HG03469 (cell line): ENCODE results near the gene KCNK1.

Experiments
- ATAC-seq: cut with Tn5 transposase; IDR thresholded peaks from one replicate; pipeline ENCODE4 v1.9.1; 2021; ENCODE audit warnings: mild to moderate bottlenecking, moderate library complexity, moderate number of reproducible peaks; ENCODE audit not compliant: unreplicated experiment

Gene KCNK1

GRCh38 chr1:233613252-233614172 is at the start of gene KCNK1:
Gene KCNK1, plus strand, starts transcription at chr1:233614106. Its CDS starts 66 bp downstream, at chr1:233614172.
- ATAC-seq: no peak

- no peak for ATAC-seq
These were observed 48.6 kb upstream of the KCNK1 start for GRCh38 chr1:233565313-233565712.

GRCh38 chr1:233566886-233567285 is 47.0 kb upstream of the KCNK1 start:
- ATAC-seq: no peak

- ATAC-seq: no peak
These were observed 44.3 kb upstream of the KCNK1 start for GRCh38 chr1:233569636-233570035.

GRCh38 chr1:233570216-233570615 is 43.7 kb upstream of the KCNK1 start:
- ATAC-seq: no peak

- ATAC-seq: no peak
These were observed 43.2 kb upstream of the KCNK1 start for GRCh38 chr1:233570706-233571105.

GRCh38 chr1:233572896-233573295 is 41.0 kb upstream of the KCNK1 start:
- ATAC-seq: no peak

- no peak for ATAC-seq
These were observed 38.5 kb upstream of the KCNK1 start for GRCh38 chr1:233575450-233575849.

GRCh38 chr1:233582439-233582838 is 31.5 kb upstream of the KCNK1 start:
- no peak for ATAC-seq

- ATAC-seq: no peak
These were observed 29.5 kb upstream of the KCNK1 start for GRCh38 chr1:233584376-233584775.

- no peak for ATAC-seq
These were observed 29.0 kb upstream of the KCNK1 start for GRCh38 chr1:233584931-233585330.

GRCh38 chr1:233586301-233586700 is 27.6 kb upstream of the KCNK1 start:
- ATAC-seq: no peak

- no peak for ATAC-seq
These were observed 26.7 kb upstream of the KCNK1 start for GRCh38 chr1:233587196-233587595.

GRCh38 chr1:233587958-233588799 is 25.7 kb upstream of the KCNK1 start:
- ATAC-seq: no peak

GRCh38 chr1:233597489-233597901 is 16.4 kb upstream of the KCNK1 start:
- ATAC-seq: no peak

- peak; percentile 85 for ATAC-seq
These were observed 14.9 kb upstream of the KCNK1 start for GRCh38 chr1:233598891-233599541.

GRCh38 chr1:233599542-233600073 is 14.3 kb upstream of the KCNK1 start:
- no peak for ATAC-seq

- no peak for ATAC-seq
These were observed 13.4 kb upstream of the KCNK1 start for GRCh38 chr1:233600488-233600887.

- ATAC-seq: no peak
These were observed 10.4 kb upstream of the KCNK1 start for GRCh38 chr1:233603478-233603877.

GRCh38 chr1:233605205-233605604 is 8.7 kb upstream of the KCNK1 start:
- ATAC-seq: no peak

- no peak for ATAC-seq
These were observed 7.1 kb upstream of the KCNK1 start for GRCh38 chr1:233606813-233607212.
